Body of pancreas (tissue), 4 donors: ENCODE results near the gene PPT1.

ENCODE experiments used
- POLR2A ChIP-seq, 3 donors: fragments of 450-650 bp; IDR thresholded peaks; one replicate each; pipeline ENCODE4 v1.6.1; 2016; ENCODE audit warnings: antibody characterized with exemption in 3 of 3, mild to moderate bottlenecking in 2 of 3
- TF ChIP-seq, protein P1 (sequence below), 7 experiments: fragments of 450-650 bp in 4 of 7; fragments of 200-600 bp in 3 of 7; sonication (generic) in 3 of 7; IDR thresholded peaks; one replicate each; pipeline ENCODE4 v1.5.1; 2016 to 2019; ENCODE audit warnings: antibody characterized with exemption in 7 of 7

DNA sequence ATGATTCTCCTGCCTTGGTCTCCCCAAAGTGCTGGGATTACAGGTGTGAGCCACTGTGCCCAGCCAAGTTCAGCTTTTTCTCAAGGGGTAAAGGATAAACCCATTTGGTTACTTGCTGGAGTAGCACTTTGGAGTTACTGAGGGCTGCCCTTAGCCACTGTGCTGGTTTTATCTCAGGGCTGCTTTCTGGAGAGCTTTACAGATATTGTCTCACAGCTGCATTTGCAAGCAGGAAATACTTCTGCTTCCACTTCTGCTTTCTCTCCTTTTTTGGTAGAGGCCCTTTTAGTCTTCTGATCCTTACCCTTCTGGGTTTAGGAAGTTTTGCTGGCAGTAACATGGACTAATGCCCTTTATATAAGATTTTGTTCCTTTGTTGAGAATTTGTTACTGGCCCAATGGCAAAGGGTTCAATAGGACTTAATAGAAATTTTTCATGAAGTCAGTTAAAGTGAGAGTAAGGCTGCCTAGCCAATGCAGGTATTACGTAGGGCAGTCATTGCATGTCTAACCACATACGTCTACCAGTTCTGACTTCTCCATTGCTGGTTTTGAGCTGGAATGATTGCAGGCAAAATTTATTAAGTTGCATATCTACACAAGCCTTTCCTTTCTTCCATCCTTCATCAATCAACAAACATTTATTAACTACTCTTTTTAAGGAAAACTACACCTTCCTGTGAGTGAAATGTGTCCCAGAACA lies 32.1 kb downstream of the PPT1 start:
- TF ChIP-seq POLR2A (IDR thresholded peaks at IDR 0.05), result no peak
- TF ChIP-seq, protein P1, sequence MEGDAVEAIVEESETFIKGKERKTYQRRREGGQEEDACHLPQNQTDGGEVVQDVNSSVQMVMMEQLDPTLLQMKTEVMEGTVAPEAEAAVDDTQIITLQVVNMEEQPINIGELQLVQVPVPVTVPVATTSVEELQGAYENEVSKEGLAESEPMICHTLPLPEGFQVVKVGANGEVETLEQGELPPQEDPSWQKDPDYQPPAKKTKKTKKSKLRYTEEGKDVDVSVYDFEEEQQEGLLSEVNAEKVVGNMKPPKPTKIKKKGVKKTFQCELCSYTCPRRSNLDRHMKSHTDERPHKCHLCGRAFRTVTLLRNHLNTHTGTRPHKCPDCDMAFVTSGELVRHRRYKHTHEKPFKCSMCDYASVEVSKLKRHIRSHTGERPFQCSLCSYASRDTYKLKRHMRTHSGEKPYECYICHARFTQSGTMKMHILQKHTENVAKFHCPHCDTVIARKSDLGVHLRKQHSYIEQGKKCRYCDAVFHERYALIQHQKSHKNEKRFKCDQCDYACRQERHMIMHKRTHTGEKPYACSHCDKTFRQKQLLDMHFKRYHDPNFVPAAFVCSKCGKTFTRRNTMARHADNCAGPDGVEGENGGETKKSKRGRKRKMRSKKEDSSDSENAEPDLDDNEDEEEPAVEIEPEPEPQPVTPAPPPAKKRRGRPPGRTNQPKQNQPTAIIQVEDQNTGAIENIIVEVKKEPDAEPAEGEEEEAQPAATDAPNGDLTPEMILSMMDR (IDR thresholded peaks at IDR 0.05), result no peak
